Cerebellar nuclear complex (tissue), 1 donor: ENCODE measurements around the gene KLHL25.

ENCODE experiments used
- DNase-seq, 2 experiments: peaks; one replicate each; lab custom pipeline; 2025; lab: John Stamatoyannopoulos, UW

Gene KLHL25

GRCh38 chr15:85748176-85748575 is 46.5 kb downstream of the KLHL25 start:
- no peak for DNase-seq

DNA sequence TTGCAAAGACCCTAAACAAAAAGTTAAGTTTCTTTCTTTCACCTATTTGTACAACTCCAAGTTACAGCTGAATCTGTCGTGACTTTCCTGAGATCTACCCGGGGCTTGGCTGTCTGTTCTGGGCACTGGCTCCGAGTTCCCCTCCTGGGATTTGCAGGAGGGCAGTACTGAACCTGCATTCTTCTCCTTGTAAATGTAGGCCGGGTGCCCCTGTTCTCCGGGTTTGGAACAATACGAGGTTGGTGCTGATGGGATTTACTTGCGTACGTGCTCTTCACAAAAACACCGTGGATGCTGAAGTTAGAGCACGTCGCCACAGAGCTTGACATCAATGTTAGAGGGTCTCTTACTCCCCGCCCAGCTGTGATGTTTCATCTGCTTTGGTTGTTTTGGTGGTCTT is 48.1 kb downstream of the KLHL25 start:
- DNase-seq = no peak

- no peak for DNase-seq
These were observed 49.1 kb downstream of the KLHL25 start for GRCh38 chr15:85745525-85746150.

- DNase-seq = no peak
These were observed 49.7 kb downstream of the KLHL25 start for GRCh38 chr15:85745023-85745422.

GRCh38 chr15:85744579-85744978 is 50.1 kb downstream of the KLHL25 start:
- DNase-seq = no peak

- DNase-seq = no peak
These were observed 51.2 kb downstream of the KLHL25 start for GRCh38 chr15:85743392-85744055.

GRCh38 chr15:85742186-85742821 is 52.4 kb downstream of the KLHL25 start:
- no peak for DNase-seq

GRCh38 chr15:85741662-85742061 is 53.1 kb downstream of the KLHL25 start:
- no peak for DNase-seq

- no peak for DNase-seq
These were observed 53.7 kb downstream of the KLHL25 start for GRCh38 chr15:85741021-85741421.

GRCh38 chr15:85737061-85737460 is 57.7 kb downstream of the KLHL25 start:
- DNase-seq = no peak

DNA sequence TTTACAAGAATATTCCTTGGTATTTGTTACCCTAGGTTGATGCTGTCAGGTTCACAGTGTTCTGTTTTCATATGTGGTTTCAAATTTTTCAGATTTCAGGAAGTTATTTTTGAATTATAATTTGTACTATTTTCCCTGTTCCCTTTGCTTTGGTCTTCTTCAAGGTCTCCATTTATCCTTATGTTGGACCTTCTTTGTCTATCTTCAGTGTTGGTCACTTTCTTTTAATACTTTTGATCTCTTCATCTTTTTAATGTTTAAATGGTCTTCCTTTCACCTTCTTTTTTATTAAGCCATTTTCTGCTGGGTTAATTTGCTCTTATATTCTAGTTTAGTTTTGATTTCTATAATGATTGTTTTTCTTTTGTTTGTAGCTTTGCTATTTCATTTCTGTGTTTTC is 61.3 kb downstream of the KLHL25 start:
- DNase-seq = no peak

GRCh38 chr15:85730001-85730820 is 64.5 kb downstream of the KLHL25 start:
- peak in 1 of 2 experiments; percentile 36 for DNase-seq

GRCh38 chr15:85727068-85727467 is 67.7 kb downstream of the KLHL25 start:
- no peak for DNase-seq

DNA sequence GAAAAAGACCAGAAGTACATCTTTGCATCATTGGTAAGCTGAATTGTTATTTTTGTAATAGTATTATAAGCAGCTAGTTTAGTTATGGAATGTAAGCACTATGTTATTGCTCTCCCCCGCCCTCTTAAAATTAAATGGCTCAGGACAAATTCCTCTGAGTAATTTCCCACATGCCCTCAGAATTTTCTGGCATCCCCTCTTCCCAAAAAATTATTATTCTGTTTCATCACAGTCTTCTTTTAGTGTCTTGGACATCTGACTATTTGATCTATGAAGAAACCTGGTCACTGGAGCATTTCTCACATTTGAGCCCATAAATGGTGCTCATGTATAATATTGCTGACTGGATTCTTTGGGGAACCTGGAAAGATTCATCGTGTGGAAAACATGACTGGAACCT is 68.3 kb downstream of the KLHL25 start:
- DNase-seq = no peak

DNA sequence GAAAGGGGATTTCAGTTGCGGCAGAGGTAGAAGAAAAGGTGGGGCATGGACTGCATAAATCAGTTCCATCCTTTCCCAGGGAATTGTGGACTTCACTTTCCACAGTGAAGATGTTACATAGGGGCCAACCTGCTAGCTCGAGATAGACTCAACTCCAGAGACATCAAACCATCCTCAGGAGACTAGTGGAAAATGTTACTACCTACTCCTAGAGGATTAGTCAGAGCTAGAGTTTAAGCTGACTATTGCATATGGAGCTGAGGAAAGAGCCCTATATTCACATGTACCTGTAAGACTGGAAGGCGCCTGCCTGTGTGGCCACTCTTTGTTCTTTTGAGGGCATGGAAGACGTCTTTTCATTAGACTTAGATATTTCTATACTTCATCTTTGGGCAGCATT is 69.2 kb downstream of the KLHL25 start:
- no peak for DNase-seq

- no peak for DNase-seq
These were observed 69.7 kb downstream of the KLHL25 start for GRCh38 chr15:85725019-85725418.

DNA sequence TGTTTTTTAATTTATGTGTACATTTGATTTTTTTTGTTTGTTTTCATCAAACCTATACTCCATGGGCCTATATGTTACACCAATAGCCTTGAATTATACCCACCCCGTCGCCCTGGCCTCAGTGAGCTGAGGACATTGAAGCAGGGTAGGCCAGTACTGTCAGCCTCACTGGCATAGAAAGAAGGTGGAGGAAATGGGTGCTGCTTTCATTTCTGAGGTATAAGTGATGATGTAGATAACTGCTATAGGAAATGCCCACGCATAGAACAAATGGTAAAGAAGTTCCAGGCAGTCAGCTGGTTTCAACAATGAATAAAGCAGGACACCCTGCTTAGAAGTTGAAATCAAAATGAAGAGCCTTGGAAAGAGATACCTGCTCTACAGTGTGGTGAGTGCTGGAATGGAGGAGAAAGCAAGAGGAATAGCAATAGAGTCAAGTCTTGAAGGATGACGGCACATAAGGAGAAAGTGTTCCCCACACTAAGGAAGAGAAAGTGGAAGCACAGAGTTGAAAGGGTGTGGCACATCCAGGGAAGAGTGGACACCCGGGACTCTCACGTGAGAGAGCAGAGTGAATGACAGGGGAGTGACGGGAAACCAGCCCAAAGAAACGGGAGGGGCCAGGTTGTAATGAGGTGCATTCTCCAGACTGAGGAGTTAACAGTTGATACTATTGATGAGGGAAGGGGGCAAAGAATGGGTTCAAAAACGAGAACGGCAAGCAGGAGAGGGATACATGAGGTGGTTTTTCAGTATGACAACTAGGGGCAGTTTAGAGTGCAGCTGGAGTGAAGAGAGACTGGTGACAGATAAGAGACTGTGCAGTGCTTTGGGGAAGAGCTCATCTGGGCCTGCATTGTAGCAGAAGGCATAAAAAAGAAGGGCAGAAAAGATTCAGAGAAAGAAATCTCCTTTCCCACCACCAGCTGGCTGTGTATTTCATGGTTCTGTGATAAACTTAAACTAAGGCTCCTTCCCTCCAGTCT is 70.5 kb downstream of the KLHL25 start:
- DNase-seq = no peak

DNA sequence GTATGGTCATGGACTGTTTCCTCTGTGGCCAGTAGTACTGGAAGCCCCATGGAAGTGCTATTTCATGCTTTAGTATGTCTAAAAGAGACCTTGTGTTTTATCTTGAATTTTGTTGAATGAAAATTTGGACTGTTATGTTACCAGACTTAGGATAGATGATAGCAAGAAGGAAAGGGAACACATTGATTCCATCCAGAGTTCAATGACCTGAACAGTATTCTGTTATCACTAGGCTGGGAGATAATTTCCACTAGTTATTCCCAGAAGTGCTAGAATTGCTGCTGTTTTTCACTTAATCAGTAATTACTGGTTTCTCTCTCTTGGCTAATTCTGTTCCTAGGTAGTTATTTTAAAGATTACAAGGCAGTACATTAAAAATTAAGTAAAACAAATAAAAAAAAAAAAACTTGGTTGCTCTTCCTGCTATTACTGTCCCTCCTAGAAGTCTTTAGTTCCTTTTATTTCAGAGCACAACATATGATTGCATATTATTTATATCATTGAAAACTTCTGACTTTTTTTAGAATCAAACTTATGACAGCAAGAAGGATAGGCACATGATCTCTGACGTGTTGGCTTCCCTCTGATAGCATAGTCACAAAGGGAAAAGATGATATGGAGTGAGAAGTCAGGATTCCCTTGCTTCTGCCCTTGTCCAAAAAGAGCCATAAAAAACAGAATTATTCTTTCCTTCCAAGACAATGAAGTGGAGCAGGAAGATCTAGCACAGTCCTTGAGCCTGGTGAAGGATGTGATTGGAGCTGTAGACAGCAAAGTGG is 72.2 kb downstream of the KLHL25 start:
- no peak for DNase-seq

DNA sequence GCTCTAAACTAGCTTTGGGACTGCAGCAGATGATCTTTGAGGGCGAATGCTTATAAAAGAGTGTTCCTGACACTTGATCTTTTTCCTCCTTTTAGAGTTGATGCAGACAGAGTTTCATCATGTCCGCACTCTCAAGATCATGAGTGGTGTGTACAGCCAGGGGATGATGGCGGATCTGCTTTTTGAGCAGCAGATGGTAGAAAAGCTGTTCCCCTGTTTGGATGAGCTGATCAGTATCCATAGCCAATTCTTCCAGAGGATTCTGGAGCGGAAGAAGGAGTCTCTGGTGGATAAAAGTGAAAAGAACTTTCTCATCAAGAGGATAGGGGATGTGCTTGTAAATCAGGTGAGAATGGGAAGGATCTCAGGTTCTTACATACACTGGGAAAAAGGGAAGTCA is 75.7 kb downstream of the KLHL25 start:
- no peak for DNase-seq

- no peak for DNase-seq
These were observed 76.3 kb downstream of the KLHL25 start for GRCh38 chr15:85718271-85718971.
